Stimulated activated CD4-positive, alpha-beta T cell treated with anti-CD3 and anti-CD28 coated beads, Interleukin-4, amount 100 ng/mL, for 4 hours (primary cell): ENCODE data around the gene DBNDD2.

ENCODE experiments used
- DNase-seq, 2 experiments: peaks; one replicate each; pipeline ENCODE4 v3.0.0-alpha.2; 2020

Gene DBNDD2

GRCh38 chr20:45419188-45420091 lies 11.4 kb downstream of the DBNDD2 start:
- DNase-seq = no peak

DNA sequence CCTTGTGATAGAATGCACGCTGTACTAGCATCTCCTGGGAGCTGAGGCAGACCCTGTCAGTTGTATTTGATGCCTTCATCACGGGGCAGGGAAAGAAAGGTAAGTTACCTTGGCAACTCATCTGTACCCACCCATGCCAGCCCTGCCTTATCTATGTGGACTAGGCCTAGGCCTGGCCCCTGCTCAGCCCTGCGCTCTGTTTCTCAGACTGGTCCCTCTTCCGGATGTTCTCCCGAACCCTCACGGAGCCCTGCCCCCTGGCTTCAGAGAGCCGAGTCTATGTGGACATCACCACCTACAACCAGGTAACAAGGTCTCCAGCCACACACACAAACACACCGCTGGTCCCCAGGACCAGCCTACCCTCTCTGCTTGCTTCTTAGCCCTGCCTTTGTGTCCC lies 12.0 kb downstream of the DBNDD2 start:
- DNase-seq = no peak

DNA sequence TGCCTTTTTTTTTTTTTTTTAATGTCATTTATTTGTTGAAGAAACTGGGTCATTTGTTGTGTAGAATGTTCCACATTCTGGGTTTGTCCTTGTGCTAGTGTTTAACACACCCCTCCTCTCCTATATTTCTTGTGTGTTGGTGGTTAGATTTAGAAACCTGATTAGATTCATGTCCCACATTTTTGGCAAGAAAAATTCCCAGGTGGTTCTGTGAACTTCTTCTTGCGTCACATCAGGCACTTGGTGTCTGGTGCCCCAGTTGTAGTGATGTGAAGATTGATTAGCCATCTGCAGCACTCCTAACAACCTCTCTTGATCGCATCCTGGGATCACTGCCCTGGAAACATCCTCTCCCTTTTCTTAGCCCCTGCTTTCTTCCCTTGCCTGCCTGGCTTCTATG lies 15.6 kb downstream of the DBNDD2 start:
- DNase-seq = no peak

- no peak for DNase-seq
Observed at GRCh38 chr20:45425561-45425960, 17.5 kb downstream of the DBNDD2 start.

DNA sequence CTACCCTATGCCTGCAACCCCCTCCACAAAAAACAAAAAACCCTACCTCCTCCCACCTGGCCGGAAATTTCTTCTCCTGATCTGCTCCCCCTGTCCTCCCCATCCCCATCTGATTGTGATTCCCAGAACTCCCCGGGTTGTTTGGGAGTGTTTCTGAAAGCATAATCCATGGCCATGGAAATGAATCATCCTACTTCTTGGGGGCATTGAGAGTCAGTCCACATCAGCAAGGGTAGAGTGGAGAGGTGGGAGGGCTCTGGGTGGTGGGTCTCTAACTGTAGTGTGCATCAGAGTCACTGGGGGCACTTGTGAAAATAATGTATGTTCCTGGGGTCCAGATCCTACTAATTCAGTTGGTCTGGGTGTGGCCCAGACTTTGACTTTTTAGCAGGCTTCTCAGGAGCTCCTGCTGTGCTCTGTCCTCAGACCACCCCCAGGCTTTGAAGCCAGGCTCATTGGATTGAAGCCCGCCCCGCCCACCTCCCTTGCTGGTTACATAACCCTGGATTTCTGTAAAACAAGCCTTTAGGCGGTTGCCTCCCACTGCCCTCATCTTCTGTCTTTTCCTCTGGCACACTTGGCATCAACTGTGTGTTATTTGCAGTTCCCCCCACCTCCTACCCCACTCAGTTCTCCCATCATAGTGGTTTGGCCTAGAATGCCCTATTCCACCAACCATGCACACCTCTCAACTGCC lies 18.4 kb downstream of the DBNDD2 start:
- no peak for DNase-seq

- no peak for DNase-seq
Observed at GRCh38 chr20:45427236-45428149, 19.4 kb downstream of the DBNDD2 start.

- no peak for DNase-seq
Observed at GRCh38 chr20:45429618-45430017, 21.5 kb downstream of the DBNDD2 start.

DNA sequence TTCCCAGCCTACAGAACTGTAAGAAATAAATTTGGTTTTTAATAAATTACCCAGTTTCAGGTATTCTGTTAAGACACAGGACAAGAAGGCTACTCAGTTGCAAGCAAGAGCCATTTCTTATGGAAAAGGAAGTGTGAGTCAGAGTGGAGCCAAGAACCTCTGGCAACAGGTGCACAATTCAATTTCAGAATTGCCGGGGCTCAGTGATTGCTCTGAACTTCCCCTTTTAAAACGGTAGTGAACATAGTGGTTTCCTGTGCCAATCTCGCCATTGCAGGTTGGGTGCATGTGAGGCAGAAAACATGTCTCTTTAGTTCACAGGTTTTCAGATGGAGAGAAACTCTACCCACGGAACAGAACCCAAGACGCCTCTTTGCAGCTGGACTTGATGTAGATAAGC lies 24.2 kb downstream of the DBNDD2 start:
- no peak for DNase-seq

DNA sequence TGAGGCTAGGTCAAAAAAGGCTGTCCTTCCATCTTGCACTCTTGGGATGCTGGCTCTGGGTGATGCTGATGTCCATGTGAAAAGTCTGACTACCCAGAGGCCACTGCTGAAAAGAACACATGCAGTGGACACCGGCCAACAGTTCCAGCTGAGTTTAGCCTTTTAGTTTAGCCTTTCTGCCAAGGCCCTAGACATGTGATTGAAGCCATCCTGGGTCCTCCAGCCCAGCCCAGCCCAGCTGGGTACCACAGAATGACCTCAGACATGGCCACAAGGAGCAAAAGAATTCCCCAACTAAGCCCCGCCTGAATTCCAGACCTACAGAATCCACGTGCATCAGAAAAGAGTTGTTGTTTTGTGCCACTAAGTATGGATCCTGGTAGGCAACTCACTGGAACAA lies 25.2 kb downstream of the DBNDD2 start:
- DNase-seq = no peak

- no peak for DNase-seq
Observed at GRCh38 chr20:45433976-45434375, 25.9 kb downstream of the DBNDD2 start.

DNA sequence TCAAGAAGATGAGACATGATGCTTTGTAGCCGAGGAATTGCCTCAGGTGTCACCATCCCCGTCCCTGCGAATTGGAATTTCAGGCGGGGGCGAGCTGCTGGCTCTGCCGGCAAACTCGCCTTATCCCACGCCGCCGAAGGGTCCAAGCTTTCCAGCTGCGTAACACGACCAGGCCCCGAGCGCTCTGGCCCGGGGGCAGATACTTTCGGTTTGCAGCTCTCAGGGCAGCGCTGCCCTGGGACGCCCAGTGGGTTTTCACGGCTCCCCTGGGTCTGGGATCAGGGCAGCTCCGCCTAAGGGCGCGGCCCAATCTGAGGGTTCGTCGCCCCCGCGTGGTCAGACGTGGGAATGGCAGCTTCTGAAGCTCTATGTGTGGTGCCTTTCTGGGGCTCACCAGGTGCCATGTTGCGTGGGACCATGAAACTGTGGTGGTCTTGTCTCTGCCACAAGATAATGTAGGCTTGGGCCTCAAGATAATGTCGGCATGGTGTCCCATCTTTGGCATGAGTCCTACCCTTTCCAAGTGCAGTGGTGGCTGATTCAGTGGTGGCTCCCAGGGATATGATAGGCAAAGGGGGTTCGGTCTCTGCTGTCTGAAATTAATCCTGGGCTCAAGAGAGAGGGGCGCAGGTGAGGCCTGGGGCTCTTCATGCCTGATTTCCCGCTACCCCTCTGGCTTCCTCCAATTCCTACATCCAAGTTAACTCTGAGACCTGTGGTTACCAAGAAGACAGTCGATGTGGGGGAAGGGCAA lies 28.8 kb downstream of the DBNDD2 start:
- DNase-seq = peak; percentile 79 to 84

- no peak for DNase-seq
Observed at GRCh38 chr20:45440424-45440823, 32.3 kb downstream of the DBNDD2 start.

DNA sequence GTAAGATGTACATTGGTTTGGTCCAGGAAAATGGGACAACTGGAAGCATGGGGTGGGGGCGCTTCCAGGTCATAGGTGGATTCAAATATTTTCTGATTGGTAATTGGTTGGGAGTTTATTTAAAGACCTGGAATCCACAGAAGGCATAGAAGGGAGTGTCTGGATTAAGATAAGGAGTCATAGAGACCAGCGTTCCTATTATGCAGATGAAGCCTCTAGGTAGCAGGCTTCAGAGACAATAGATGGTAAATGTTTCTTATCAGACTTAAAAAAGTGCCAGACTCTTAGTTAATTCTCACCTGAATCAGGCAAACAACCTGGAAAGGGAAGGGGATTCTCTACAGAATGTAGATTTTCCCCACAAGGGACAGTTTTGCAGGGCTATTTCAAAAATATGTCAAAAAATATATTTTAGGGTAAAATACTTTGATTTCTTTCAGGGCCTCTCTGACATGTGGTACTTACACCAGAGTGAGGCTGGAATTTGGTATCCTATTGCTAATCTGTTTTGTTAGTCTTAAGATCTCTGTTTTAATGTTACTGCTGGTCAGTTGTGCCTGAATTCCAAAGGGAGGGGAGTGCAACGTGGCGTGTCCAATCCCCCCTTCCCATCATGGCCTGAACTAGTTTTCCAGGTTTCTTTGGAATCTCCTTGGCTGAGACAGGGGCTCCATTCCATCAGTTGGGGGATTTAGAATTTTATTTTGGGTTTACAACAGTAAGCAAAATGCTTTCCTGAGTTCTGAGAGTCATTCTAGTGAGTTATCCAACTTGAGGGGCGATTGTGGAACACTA lies 33.0 kb downstream of the DBNDD2 start:
- DNase-seq = no peak

DNA sequence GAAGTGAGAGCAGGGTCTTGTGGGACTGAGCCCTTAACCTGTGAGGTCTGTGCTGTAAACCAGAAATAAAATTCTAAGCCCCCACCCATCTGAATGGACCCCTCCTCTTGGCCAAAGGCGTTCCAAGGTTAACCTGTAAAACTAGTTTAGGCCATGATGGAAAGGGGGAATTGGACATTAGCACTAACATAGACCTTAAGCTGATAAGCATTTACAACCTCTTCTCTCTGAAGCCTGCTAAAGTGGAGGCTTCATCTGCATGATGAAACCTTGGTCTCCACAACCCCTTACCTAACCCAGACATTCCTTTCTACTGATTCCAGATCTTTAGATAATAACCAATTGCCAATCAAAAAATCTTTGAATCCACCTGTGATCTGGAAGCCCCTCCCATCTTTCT lies 33.7 kb downstream of the DBNDD2 start:
- DNase-seq = no peak

GRCh38 chr20:45444050-45444449 lies 36.0 kb downstream of the DBNDD2 start:
- no peak for DNase-seq

- no peak for DNase-seq
Observed at GRCh38 chr20:45445805-45446562, 37.9 kb downstream of the DBNDD2 start.

DNA sequence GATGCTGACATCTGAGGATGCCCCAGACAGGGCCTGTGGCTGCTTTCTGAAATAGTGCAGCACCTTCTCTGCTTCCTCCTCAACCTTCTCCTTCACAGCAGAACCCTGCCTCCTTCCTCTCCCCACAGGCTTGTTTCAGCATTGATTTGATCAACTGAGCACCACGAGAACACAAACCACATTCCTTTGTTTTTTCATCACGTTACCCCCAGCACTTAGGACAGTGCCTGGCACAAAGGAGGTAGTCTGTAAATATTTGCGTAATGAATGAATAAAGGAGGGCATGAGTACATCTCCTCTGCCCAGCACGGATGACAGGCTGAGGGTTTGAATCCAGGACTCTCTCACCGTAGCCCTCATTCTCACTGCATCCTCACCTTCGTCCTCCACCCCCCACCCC lies 40.2 kb downstream of the DBNDD2 start:
- DNase-seq = no peak

GRCh38 chr20:45449528-45449927 lies 41.4 kb downstream of the DBNDD2 start:
- DNase-seq = no peak

DNA sequence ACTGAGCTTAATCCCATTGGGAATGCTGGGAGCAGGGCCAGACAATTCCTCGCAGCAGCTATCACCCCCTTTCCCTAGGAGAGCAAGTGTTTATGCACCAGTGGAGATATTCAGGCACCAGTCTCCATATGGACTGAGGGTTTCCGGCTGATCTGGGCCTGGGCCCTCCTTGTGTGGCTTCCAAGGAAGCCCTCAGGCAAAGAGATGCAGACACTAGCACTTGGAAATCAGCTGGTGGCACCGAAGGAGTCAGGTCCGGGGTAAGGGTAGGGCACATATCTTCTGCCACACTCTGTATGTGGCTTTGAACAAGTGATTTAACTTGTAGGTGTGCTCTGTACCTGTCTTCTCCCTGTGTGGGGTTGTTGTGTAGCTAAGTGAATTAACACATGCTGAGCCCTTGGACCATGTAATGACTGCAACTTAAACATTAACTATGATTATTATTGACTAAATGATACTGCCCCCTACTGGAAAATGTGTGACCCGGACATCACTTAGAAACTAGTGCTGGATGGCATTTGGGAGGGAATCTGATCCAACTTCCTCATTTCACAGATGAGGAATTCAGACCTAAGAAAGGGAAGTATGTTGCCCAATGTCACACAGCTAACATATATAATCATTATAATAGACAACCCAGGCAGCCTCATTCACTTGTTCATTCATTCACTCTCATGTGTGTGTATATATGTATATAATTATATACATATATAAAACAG lies 42.2 kb downstream of the DBNDD2 start:
- no peak for DNase-seq

DNA sequence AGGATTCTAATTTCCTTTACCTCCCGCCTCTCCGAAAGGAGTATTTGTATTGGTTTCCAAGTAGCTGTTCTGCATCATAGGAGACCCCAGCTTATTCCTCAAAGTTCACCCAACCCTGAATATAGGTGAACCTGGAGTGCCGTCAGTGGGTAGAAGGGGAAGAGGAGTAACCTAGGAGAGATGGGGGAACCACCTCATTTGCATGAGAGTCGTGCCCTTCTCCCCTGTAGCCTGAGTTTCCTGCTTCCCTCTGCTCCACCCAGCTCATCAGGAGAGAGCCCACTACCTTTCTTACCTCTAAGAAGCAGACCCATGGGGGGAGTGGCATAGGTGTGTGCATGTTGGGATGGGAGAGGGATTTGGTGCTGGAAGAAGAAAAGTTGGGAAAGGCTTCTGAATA lies 44.1 kb downstream of the DBNDD2 start:
- DNase-seq = no peak
